LNCAP (cell line): ENCODE results near the gene TAS2R60.
A peak's percentile ranks its signal among the peaks of the same experiment; 100 is the strongest.

Experiments used
- CTCF ChIP-seq: fragments of 450-650 bp; IDR thresholded peaks from 2 replicates; pipeline ENCODE4 v1.5.1; 2017; ENCODE audit warnings: mild to moderate bottlenecking

TAS2R60 gene

GRCh38 chr7:143415742-143416397, 27.4 kb upstream of the TAS2R60 start:
- no peak for TF ChIP-seq CTCF

GRCh38 chr7:143416565-143417149, 26.6 kb upstream of the TAS2R60 start:
- TF ChIP-seq CTCF: peak; percentile 79

GRCh38 chr7:143417734-143418383, 25.4 kb upstream of the TAS2R60 start:
- TF ChIP-seq CTCF: no peak

GRCh38 chr7:143418681-143419458, 24.4 kb upstream of the TAS2R60 start:
- TF ChIP-seq CTCF: no peak

- TF ChIP-seq CTCF: no peak
Observed at GRCh38 chr7:143419880-143420279, 23.4 kb upstream of the TAS2R60 start.

GRCh38 chr7:143422033-143422432, 21.2 kb upstream of the TAS2R60 start:
- no peak for TF ChIP-seq CTCF

GRCh38 chr7:143426479-143427142, 16.6 kb upstream of the TAS2R60 start:
- no peak for TF ChIP-seq CTCF
